ENCODE results near the gene NEURL3. TPM values are rescaled to one million over a fixed set of nuclear protein-coding genes. Genes with fewer than 3 reads are reported as not detected.

NEURL3 gene
- total RNA-seq, 4 donors from 2014 or later, result not detected

- no peak overlapping the region for H3K4me3 ChIP-seq
- H3K9me3 ChIP-seq, result no peaks in the 10 kb centered on the region
- H3K27me3 ChIP-seq, result no peaks in the 10 kb centered on the region
- DNase-seq (no peak), ATAC-seq (no peak)
- H3K27ac ChIP-seq, result no peak overlapping the region
- H3K36me3 ChIP-seq, result no peaks in the 10 kb centered on the region
- intact Hi-C loops (cut with DNase I; ENCODE audit: low total_unique reads), result no loop called here
- no peak for TF ChIP-seq POLR2A (IDR thresholded peaks at IDR 0.05)
- TF ChIP-seq CTCF (IDR thresholded peaks at IDR 0.05 in 4 of 5, conservative IDR thresholded peaks at IDR 0.05 in 1 of 5), result no peak
- H3K4me1 ChIP-seq, result peaks cover 13 to 16% of the 10 kb centered on the region in 2 donors
- in situ Hi-C loops (cut with MboI; ENCODE audit: low sequenced_read_pairs in 4 of 4), result loop anchor here (25.0 kb wide), 4 partner anchors 212 to 1138 kb away; partner anchors contain the start of genes SNRNP200 (in 2 of the 4), ACTR1B (in 1 of the 4), ASTL (in 1 of the 4) and C2orf92 (in 1 of the 4)
These were observed 19.5 kb upstream of the NEURL3 start for GRCh38 chr2:96524482-96525210.

DNA sequence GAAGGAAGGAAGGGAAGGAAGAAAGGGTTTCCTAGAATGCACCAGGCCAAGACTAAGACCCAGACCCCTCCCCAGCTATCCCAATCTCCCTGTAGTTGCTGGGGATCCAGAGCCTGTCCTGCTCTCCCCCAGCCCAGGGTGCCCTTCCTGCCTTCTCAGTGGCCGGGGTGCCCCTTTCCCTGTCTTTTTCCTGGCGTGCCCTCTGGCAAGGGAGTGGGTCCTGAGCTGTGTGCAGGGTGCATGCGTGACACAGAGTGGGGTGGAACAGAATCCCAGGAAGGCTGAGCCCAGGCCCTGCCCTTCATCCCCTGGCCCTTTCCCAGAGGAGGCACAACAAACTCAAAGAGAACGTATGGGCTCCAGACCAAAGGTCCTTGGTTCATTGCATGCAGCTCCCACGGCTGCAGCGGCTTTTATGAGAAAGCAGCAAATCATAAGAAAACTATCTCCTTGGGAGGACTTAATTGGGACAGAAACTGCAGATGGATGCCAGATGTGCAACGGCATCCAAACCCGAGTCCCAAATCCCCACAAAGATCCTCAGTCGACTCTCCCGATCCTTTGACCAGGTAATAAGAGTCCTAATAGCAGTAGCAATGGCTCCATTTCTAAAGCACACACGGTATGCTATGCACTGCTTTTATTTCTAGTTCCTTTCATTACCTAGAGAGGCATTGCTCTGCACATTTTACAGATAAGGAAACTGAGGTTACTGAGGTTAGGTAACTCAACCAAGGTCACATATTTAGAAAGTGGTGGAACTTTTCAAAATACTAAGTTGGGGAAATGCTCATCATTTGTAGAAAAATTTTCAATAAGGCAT, 18.7 kb upstream of the NEURL3 start:
- Histone ChIP-seq H3K27me3 (no peaks in the 10 kb centered on the region), H3K4me3 (no peak overlapping the region), H3K4me1 (peaks cover 12 to 13% of the 10 kb centered on the region in 2 donors), H3K9me3 (no peaks in the 10 kb centered on the region), H3K27ac (no peak overlapping the region), H3K36me3 (no peaks in the 10 kb centered on the region)
- intact Hi-C loops (cut with DNase I; ENCODE audit: low total_unique reads) (no loop called here), in situ Hi-C loops (cut with MboI; ENCODE audit: low sequenced_read_pairs in 4 of 4) (loop anchor here (25.0 kb wide), 3 partner anchors 212 to 512 kb away; partner anchors contain the start of genes SNRNP200 (in 2 of the 4), ASTL (in 1 of the 4) and DUSP2 (in 1 of the 4))
- DNase-seq (no peak), ATAC-seq (no peak)
- no peak for TF ChIP-seq POLR2A (IDR thresholded peaks at IDR 0.05)
- TF ChIP-seq CTCF (IDR thresholded peaks at IDR 0.05 in 4 of 5, conservative IDR thresholded peaks at IDR 0.05 in 1 of 5), result no peak

- H3K4me1 ChIP-seq, result no peaks in the 10 kb centered on the region
- no peak for ATAC-seq
- no peak for DNase-seq
- no peak overlapping the region for H3K27ac ChIP-seq
- intact Hi-C loops (cut with DNase I; ENCODE audit: low total_unique reads) (no loop called here), in situ Hi-C loops (cut with MboI; ENCODE audit: low sequenced_read_pairs in 4 of 4) (loop anchor here (25.0 kb wide), 3 partner anchors 210 to 510 kb away; partner anchors contain the start of genes SNRNP200 (in 2 of the 4), ASTL (in 1 of the 4) and DUSP2 (in 1 of the 4))
- no peak overlapping the region for H3K4me3 ChIP-seq
- H3K36me3 ChIP-seq, result no peaks in the 10 kb centered on the region
- H3K9me3 ChIP-seq, result no peaks in the 10 kb centered on the region
- TF ChIP-seq CTCF (IDR thresholded peaks at IDR 0.05 in 4 of 5, conservative IDR thresholded peaks at IDR 0.05 in 1 of 5) (no peak), POLR2A (IDR thresholded peaks at IDR 0.05) (no peak)
- H3K27me3 ChIP-seq, result no peaks in the 10 kb centered on the region
These were observed 17.4 kb upstream of the NEURL3 start for GRCh38 chr2:96522304-96523203.

- no peak for DNase-seq
- H3K36me3 ChIP-seq, result no peaks in the 10 kb centered on the region
- no peak for ATAC-seq
- H3K4me3 ChIP-seq, result no peak overlapping the region
- intact Hi-C loops (cut with DNase I; ENCODE audit: low total_unique reads) (no loop called here), in situ Hi-C loops (cut with MboI; ENCODE audit: low sequenced_read_pairs in 4 of 4) (loop anchor here (25.0 kb wide), 3 partner anchors 209 to 509 kb away; partner anchors contain the start of genes SNRNP200 (in 2 of the 4), ASTL (in 1 of the 4) and DUSP2 (in 1 of the 4))
- no peak overlapping the region for H3K27ac ChIP-seq
- H3K27me3 ChIP-seq, result no peaks in the 10 kb centered on the region
- H3K9me3 ChIP-seq, result no peaks in the 10 kb centered on the region
- no peaks in the 10 kb centered on the region for H3K4me1 ChIP-seq
- TF ChIP-seq POLR2A (IDR thresholded peaks at IDR 0.05) (no peak), CTCF (IDR thresholded peaks at IDR 0.05 in 4 of 5, conservative IDR thresholded peaks at IDR 0.05 in 1 of 5) (no peak)
These were observed 16.1 kb upstream of the NEURL3 start for GRCh38 chr2:96521219-96521618.

All from gastrocnemius medialis (tissue), 4 donors.